Ascending aorta (tissue), 2 donors: ENCODE measurements around the gene C17orf75. TPM values are rescaled to one million over a fixed set of nuclear protein-coding genes. Genes with fewer than 3 reads are reported as not detected.

Experiments used
- DNase-seq, 2 donors: peaks; one replicate each; pipeline ENCODE4 v3.0.0-alpha.2; 2019; ENCODE audit warnings: low spot score in 2 of 2
- H3K27ac ChIP-seq, 2 donors: fragments of 200-600 bp; sonication (generic); one replicate each; pipeline ENCODE4 v1.5.1; 2016 to 2017; ENCODE audit warnings: mild to moderate bottlenecking in 1 of 2
- H3K27me3 ChIP-seq: fragments of 200-600 bp; sonication (generic); one replicate; pipeline ENCODE4 v1.5.1; 2017
- H3K36me3 ChIP-seq, 2 donors: fragments of 200-600 bp; sonication (generic); one replicate each; pipeline ENCODE4 v1.5.1; 2016
- H3K4me1 ChIP-seq, 2 donors: fragments of 200-600 bp; sonication (generic); one replicate each; pipeline ENCODE4 v1.5.1; 2016 to 2017; ENCODE audit warnings: mild to moderate bottlenecking in 1 of 2
- H3K4me3 ChIP-seq, 2 donors: fragments of 200-600 bp; sonication (generic); one replicate each; pipeline ENCODE4 v1.5.1; 2016 to 2017; ENCODE audit warnings: mild to moderate bottlenecking in 1 of 2
- H3K9me3 ChIP-seq, 2 donors: fragments of 200-600 bp; sonication (generic); one replicate each; pipeline ENCODE4 v1.5.1; 2016
- intact Hi-C: fragments of 100-400 bp; cut with DNase I; formaldehyde crosslinking; loops from one replicate; pipeline ENCODE4 v1.15.1; 2023
- total RNA-seq: library from RNA; depleted of rRNA; stranded (reverse); fragments of >200 nt; gene quantifications from one replicate; pipeline ENCODE4 v1.1.0, GENCODE V29; 2016
- TF ChIP-seq, protein P1 (sequence below), 3 experiments: fragments of 200-600 bp in 2 of 3; fragments of 450-650 bp in 1 of 3; sonication (generic) in 2 of 3; IDR thresholded peaks; one replicate each; pipeline ENCODE4 v1.5.1; 2016 to 2019; ENCODE audit warnings: antibody characterized with exemption in 3 of 3, mild to moderate bottlenecking in 1 of 3, moderate library complexity in 1 of 3

C17orf75 gene
- total RNA-seq, 1 donor from 2014 or later: 15.5 TPM

GRCh38 chr17:32297424-32297823, 44.5 kb downstream of the C17orf75 start:
- DNase-seq: no peak
- Histone ChIP-seq H3K27me3 (no peaks in the 10 kb centered on the region), H3K9me3 (no peaks in the 10 kb centered on the region), H3K36me3 (no peaks in the 10 kb centered on the region), H3K4me3 (no peak overlapping the region), H3K27ac (no peak overlapping the region), H3K4me1 (no peaks in the 10 kb centered on the region)
- intact Hi-C loops: no loop called here
- TF ChIP-seq, protein P1, sequence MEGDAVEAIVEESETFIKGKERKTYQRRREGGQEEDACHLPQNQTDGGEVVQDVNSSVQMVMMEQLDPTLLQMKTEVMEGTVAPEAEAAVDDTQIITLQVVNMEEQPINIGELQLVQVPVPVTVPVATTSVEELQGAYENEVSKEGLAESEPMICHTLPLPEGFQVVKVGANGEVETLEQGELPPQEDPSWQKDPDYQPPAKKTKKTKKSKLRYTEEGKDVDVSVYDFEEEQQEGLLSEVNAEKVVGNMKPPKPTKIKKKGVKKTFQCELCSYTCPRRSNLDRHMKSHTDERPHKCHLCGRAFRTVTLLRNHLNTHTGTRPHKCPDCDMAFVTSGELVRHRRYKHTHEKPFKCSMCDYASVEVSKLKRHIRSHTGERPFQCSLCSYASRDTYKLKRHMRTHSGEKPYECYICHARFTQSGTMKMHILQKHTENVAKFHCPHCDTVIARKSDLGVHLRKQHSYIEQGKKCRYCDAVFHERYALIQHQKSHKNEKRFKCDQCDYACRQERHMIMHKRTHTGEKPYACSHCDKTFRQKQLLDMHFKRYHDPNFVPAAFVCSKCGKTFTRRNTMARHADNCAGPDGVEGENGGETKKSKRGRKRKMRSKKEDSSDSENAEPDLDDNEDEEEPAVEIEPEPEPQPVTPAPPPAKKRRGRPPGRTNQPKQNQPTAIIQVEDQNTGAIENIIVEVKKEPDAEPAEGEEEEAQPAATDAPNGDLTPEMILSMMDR (IDR thresholded peaks at IDR 0.05): no peak

GRCh38 chr17:32292094-32292493, 49.9 kb downstream of the C17orf75 start:
- no peaks in the 10 kb centered on the region for H3K9me3 ChIP-seq
- no peak for DNase-seq
- H3K27ac ChIP-seq: no peak overlapping the region
- no peak overlapping the region for H3K4me3 ChIP-seq
- TF ChIP-seq, protein P1 (IDR thresholded peaks at IDR 0.05): no peak
- H3K4me1 ChIP-seq: no peaks in the 10 kb centered on the region
- intact Hi-C loops: no loop called here
- H3K27me3 ChIP-seq: no peaks in the 10 kb centered on the region
- no peaks in the 10 kb centered on the region for H3K36me3 ChIP-seq

DNA sequence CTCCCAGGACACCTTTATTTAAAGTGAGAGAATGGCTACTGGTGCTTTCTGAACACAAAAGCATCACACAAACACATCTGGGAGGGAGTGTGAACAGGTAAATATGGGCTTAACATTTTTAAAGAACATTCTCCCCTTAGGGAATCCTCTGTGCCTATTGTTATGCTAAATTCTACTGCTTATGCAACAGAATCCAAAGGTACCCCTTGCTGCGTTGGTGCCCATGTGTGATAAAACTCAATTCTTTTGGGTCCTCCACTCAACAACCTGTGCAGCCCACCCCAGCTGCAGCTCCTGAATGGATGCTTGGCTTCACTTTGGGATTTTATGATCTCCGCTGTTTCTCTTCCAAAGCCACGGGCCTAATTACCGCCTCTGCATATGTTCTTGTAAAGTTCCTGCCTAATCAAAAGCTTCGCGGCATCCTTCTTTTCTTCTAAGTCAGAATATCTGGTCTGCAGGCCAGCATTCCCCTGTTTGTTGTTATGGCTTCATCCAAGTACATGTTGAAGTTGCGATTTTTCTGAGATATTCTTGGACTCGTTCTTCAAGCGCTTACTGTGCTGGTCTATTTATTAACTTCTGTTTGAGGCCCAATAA, 52.4 kb downstream of the C17orf75 start:
- H3K4me3 ChIP-seq: no peak overlapping the region
- DNase-seq: no peak
- no peaks in the 10 kb centered on the region for H3K36me3 ChIP-seq
- TF ChIP-seq, protein P1 (IDR thresholded peaks at IDR 0.05): no peak
- no peaks in the 10 kb centered on the region for H3K9me3 ChIP-seq
- no peaks in the 10 kb centered on the region for H3K27me3 ChIP-seq
- H3K4me1 ChIP-seq: no peaks in the 10 kb centered on the region
- no peak overlapping the region for H3K27ac ChIP-seq
- intact Hi-C loops: no loop called here

GRCh38 chr17:32288615-32289014, 53.4 kb downstream of the C17orf75 start:
- Histone ChIP-seq H3K9me3 (no peaks in the 10 kb centered on the region), H3K27ac (no peak overlapping the region), H3K4me1 (no peaks in the 10 kb centered on the region), H3K27me3 (no peaks in the 10 kb centered on the region), H3K4me3 (no peak overlapping the region), H3K36me3 (no peaks in the 10 kb centered on the region)
- TF ChIP-seq, protein P1 (IDR thresholded peaks at IDR 0.05): no peak
- DNase-seq: no peak
- intact Hi-C loops: no loop called here

GRCh38 chr17:32287804-32288511, 54.0 kb downstream of the C17orf75 start:
- intact Hi-C loops: no loop called here
- TF ChIP-seq, protein P1 (IDR thresholded peaks at IDR 0.05): no peak
- Histone ChIP-seq H3K36me3 (no peaks in the 10 kb centered on the region), H3K27ac (no peak overlapping the region), H3K27me3 (no peaks in the 10 kb centered on the region), H3K9me3 (no peaks in the 10 kb centered on the region), H3K4me1 (no peaks in the 10 kb centered on the region), H3K4me3 (no peak overlapping the region)
- DNase-seq: no peak
